Cardiac fibroblast (primary cell): ENCODE measurements around the gene C2CD2L.

Source experiments
- DNase-seq, 2 donors: peaks; one replicate each; pipeline versions ENCODE4 v3.0.0 to v3.0.0-alpha.2; 2010; ENCODE audit warnings: low read depth in 2 of 2
- H3K4me3 ChIP-seq, 2 donors: replicated peaks in 1 of 2; 1 replicate in 1 of 2; 2 replicates in 1 of 2; pipeline ENCODE4 v1.5.1; 2011; ENCODE audit warnings: low read depth in 2 of 2, low read length in 2 of 2, mild to moderate bottlenecking in 2 of 2, moderate library complexity in 1 of 2
- TF ChIP-seq, protein P1 (sequence below): IDR thresholded peaks from one replicate; pipeline ENCODE4 v1.5.1; 2011; ENCODE audit warnings: low read depth, mild to moderate bottlenecking, low read length, inconsistent platforms

Gene C2CD2L

DNA sequence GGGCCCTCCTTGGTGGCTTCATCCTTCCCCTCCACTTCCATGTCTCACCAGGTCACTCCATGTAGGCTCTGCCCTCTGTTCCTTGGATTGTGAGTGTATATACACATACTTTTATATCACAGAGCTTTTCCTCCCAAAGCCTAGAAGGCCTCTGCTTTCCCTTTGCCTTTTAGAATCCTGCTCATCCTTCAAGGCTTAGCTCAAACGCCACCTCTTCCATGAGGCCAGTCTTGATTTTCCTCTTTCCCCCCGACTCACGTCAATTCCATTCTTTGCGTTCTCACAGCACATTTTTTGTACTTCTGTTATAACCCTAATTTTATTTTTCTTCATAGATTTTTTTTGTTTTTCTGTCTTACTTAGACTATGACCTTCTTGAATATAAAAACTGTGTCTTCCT, 45.5 kb downstream of the C2CD2L start:
- no peak overlapping the region for H3K4me3 ChIP-seq
- no peak for DNase-seq
- TF ChIP-seq, protein P1, sequence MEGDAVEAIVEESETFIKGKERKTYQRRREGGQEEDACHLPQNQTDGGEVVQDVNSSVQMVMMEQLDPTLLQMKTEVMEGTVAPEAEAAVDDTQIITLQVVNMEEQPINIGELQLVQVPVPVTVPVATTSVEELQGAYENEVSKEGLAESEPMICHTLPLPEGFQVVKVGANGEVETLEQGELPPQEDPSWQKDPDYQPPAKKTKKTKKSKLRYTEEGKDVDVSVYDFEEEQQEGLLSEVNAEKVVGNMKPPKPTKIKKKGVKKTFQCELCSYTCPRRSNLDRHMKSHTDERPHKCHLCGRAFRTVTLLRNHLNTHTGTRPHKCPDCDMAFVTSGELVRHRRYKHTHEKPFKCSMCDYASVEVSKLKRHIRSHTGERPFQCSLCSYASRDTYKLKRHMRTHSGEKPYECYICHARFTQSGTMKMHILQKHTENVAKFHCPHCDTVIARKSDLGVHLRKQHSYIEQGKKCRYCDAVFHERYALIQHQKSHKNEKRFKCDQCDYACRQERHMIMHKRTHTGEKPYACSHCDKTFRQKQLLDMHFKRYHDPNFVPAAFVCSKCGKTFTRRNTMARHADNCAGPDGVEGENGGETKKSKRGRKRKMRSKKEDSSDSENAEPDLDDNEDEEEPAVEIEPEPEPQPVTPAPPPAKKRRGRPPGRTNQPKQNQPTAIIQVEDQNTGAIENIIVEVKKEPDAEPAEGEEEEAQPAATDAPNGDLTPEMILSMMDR: no peak

DNA sequence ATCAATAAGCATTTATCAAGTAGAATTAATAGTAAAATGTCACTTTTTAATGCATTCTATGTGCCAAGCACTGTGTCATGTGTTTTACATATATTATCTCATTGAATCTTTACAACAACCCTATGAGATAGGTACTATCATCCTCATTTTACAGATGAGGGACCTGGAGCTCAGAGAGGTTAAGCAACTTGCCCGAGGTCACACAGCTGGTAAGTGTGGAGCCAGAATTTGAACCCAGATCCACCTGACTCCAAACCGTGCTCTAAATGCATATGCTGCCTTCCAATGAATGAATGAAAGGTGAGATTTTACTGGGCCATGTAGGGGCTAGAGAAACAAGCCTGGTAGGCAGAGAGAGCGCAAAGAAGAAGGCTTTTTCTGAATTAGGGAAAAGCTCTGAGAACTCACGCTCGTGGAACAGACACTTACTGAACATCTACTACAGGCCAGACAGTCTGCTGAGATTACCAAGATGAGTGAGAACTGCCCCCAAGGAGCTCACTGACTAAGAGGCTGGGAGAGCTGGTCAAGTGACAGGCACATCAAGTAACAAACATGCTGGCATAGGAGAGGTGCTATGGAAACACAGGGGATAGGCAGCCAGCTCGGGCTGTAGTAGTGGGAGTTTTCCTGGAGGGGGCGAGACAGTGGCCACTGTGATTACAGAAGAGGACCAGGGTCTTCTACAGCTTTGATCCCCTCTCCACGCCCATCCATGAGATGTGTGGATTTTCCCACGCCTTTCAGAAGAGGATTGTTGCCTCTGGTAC, 46.1 kb downstream of the C2CD2L start:
- TF ChIP-seq, protein P1: no peak

GRCh38 chr11:119154178-119154577, 47.0 kb downstream of the C2CD2L start:
- TF ChIP-seq, protein P1: no peak
- DNase-seq: no peak
- no peak overlapping the region for H3K4me3 ChIP-seq

More for the DNA sequence above, 46.1 kb downstream of the C2CD2L start:
- no peak overlapping the region for H3K4me3 ChIP-seq
- DNase-seq: no peak

- DNase-seq: no peak
- TF ChIP-seq, protein P1: no peak
- H3K4me3 ChIP-seq: no peak overlapping the region
Measured at GRCh38 chr11:119155733-119156492, 48.8 kb downstream of the C2CD2L start.

GRCh38 chr11:119156496-119156895, 49.4 kb downstream of the C2CD2L start:
- DNase-seq: no peak
- TF ChIP-seq, protein P1: no peak
- H3K4me3 ChIP-seq: no peak overlapping the region

- DNase-seq: no peak
- TF ChIP-seq, protein P1: no peak
- no peak overlapping the region for H3K4me3 ChIP-seq
Measured at GRCh38 chr11:119157063-119157462, 49.9 kb downstream of the C2CD2L start.
